Measurements from ENCODE around the gene MYOG.

MYOG gene

DNA sequence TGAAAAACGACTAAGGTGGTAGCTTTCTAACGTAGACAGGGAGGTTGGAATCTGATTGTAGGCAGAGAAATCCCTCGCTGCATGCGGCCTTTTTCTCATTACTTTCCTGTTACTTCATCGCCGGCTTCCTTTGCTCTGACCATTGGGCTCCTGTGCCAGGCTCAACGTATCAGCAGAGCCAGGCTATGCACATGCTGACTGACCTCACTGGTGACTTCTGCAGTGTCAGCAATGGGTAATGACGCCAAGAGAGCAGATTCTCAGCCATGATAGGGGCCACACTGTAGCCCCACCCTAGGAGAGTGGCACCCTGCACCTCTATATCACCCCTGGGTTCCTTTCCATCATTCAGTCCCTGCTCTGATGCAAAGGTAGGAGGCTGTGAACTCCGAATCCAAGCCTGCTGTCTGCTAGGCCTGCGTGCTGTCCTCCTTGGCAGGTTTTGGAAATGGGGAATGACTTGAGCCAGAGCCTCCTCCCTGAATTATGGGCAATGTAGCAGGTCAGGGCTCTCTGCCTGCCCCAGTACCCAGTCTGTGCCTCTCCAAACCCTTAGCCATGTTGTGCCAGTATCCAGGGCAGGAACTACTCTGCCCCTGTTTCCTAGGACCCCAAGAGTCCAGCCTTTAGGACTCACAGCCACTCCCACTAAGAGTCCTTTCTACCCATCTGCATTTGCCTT lies 48.2 kb downstream of the MYOG start:
- TF ChIP-seq, protein P1, sequence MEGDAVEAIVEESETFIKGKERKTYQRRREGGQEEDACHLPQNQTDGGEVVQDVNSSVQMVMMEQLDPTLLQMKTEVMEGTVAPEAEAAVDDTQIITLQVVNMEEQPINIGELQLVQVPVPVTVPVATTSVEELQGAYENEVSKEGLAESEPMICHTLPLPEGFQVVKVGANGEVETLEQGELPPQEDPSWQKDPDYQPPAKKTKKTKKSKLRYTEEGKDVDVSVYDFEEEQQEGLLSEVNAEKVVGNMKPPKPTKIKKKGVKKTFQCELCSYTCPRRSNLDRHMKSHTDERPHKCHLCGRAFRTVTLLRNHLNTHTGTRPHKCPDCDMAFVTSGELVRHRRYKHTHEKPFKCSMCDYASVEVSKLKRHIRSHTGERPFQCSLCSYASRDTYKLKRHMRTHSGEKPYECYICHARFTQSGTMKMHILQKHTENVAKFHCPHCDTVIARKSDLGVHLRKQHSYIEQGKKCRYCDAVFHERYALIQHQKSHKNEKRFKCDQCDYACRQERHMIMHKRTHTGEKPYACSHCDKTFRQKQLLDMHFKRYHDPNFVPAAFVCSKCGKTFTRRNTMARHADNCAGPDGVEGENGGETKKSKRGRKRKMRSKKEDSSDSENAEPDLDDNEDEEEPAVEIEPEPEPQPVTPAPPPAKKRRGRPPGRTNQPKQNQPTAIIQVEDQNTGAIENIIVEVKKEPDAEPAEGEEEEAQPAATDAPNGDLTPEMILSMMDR (IDR thresholded peaks at IDR 0.05): no peak
- TF ChIP-seq ZFX (IDR thresholded peaks at IDR 0.05; ENCODE audit: borderline replicate concordance): no peak
- no peak overlapping the region for H3K27ac ChIP-seq

DNA sequence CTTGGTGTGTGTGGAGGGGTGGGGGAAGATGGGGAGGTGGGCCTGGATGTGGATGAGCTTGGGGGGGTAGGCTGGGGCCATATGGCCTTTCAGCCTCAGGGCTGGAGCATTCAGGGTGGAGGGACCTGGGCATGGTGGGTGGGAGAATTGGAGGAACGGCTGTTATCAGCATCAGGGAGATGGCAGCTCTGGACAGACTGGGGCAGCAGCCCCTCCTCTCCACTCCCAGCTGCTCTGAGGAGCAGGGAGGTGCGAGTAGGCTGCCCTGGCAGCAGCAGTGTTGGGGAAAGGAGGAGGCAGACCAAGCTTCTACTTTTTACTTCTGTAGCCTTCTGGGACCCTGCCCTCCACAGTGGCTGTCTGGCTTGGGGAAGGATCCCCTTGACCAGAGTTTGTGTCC lies 49.3 kb downstream of the MYOG start:
- no peak for TF ChIP-seq ZFX (IDR thresholded peaks at IDR 0.05; ENCODE audit: borderline replicate concordance)
- TF ChIP-seq, protein P1 (IDR thresholded peaks at IDR 0.05): no peak

DNA sequence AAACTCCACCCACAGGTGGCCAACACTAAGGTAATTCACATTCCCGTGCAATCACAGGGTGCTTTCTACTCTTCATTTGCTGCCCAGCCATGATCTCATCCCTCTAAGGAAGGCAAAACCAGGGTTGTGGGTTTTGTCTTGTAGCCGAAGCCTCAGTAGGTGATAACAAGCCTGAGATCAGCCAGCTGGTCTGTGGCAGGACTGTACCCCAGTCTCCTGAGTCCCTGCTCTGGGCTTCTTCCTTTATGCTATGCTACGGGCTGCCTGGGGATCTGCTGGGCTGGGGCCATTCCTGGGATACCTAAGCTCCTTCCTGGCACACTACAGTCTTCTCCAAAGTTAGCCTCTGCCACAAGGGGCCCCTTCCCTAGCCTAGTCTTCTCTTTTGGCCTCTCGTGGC lies 49.7 kb downstream of the MYOG start:
- H3K27ac ChIP-seq: no peak overlapping the region
- TF ChIP-seq, protein P1 (IDR thresholded peaks at IDR 0.05): no peak
- no peak for TF ChIP-seq ZFX (IDR thresholded peaks at IDR 0.05; ENCODE audit: borderline replicate concordance)

More for the DNA sequence above, 49.3 kb downstream of the MYOG start:
- H3K27ac ChIP-seq: no peak overlapping the region

DNA sequence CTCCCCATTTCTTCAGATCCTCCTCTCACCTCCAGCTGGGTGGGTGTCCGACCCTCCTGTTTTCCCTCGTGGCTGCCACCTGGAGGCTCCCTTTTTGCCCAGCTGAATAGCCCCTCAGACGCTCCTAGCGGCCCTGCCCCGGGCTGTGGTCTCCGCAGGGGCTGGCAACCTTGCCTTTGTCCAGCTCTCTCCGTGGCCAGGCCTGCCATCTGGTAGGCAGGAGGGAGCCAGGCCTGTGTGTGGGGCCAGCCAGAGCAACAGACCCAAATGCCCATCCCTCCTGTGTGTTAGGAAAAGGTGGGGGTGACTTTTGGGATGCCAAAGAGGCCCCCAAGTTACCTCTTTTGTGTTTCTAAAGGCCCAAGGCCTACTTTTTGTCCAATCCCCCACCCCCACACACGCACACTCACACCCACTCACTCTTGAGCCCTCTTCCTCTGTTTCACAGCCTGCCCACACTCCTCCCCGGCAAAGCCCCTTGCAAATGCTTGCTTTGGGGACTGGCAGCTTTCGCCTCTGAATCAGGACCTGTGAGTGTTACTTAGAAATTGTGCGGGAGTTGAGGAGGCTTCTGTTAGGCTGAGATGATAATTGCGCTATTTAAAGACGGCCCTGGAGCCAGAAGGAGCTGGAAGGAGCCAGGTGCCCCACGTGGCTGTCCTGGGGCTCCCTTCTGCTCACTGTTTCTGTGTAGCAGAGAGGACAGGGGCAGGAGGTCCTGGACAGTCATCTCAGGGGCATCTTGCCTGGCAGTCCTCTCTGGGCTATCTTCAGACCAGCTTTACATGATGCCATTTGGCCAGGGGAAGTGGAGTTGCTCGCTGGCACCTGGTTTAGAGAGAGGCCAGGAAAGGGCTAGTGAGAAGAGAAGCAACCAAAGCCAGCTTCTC lies 50.5 kb downstream of the MYOG start:
- TF ChIP-seq ZFX (IDR thresholded peaks at IDR 0.05; ENCODE audit: borderline replicate concordance): no peak
- TF ChIP-seq, protein P1 (IDR thresholded peaks at IDR 0.05): no peak
- H3K27ac ChIP-seq: no peak overlapping the region

DNA sequence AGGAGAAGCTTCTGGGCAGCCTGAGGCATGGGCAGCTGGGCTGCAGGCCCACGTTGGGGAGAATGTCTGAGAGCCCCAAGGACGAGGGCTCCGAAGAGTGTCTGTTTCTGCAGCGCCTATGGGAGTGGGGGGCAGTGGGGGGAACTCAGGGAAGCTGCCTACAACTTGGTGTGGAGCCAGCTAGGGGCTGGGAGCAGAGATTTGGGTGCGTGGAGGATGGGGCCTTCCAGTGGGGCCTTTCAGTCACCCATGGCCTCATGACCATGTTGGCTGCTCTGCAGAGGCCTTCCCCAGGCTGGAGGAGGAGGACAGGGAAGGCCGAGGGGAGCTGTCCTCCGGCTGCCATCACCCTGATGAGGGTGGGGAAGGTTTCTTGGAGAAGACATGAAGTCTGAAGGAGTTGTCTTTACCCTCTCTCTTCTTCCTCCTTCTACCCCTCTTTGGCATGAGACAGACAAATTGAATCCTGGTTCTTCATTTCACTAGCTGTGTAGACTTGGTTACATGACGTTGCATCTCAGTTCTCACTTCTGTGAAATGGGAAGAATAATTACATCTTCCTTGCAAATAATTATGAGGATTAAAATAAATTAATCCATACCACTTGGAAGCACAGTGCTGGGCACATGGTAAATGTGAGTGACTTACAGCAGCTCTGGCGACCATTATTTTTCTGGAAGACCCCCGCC lies 51.2 kb downstream of the MYOG start:
- no peak overlapping the region for H3K27ac ChIP-seq
- TF ChIP-seq ZFX (IDR thresholded peaks at IDR 0.05; ENCODE audit: borderline replicate concordance): no peak
- TF ChIP-seq, protein P1 (IDR thresholded peaks at IDR 0.05): no peak

DNA sequence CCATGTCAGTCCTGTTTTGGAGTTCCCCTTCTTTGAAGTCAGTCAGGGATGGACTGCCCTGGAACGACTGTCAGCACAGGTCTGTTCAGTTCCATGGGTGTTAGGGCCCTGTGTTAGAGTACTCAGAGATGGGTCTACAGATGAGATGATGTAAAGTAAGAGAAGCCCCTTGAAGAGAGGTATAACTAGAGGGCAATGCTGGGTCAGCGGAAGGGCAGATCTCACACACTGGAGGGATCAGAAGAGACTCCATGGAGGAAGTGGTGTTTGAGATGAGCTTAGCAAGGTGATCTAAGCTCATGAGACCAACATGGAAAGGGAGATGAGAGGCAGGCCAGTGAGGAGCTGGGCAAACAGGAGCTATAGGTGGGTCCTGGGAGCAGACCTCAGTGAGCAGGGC lies 51.9 kb downstream of the MYOG start:
- H3K27ac ChIP-seq: no peak overlapping the region
- TF ChIP-seq, protein P1 (IDR thresholded peaks at IDR 0.05): no peak
- no peak for TF ChIP-seq ZFX (IDR thresholded peaks at IDR 0.05; ENCODE audit: borderline replicate concordance)

All from 22Rv1 (cell line).